Measurements from ENCODE around the gene ZNF324B.
"Not testable (repeated sequence)": the region's sequence is repeated elsewhere in the genome, so short reads cannot be mapped to it uniquely, and the experiment has no call there.

Gene ZNF324B

DNA sequence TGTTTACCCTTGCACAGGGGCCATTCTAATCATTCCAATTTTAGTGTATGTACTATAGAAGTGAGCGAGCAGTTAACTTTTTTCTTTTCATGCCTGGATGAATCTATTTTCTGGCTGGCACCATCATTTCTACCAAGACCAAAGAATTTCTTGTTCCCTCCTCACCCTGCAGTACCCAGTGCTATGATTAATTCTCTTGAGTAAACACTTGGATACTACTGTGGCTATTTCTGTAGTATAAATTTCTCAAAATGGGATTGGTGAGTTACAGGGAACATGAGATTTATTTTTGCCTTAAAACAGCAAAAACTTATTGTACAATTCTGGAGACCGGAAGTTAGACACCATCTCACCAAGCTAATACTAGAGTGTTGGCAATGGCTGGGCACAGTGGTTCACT is 32.4 kb downstream of the ZNF324B start:
- Histone ChIP-seq H3K4me1 (ENCODE audit: control insufficient read depth in 2 of 2, insufficient read depth in 1 of 2, low read depth in 1 of 2, low read length in 2 of 2) (no peaks in the 10 kb centered on the region), H3K79me1 (ENCODE audit: low read depth, low read length) (peaks cover 2% of the 10 kb centered on the region), H3K27ac (replicated peaks; ENCODE audit: low read length) (no peak overlapping the region), H3K23ac (ENCODE audit: low read depth, low read length, poor library complexity) (no peak overlapping the region), H2BK5ac (ENCODE audit: low read length) (no peak overlapping the region), H2BK12ac (ENCODE audit: low read length) (no peak overlapping the region), H2AK5ac (ENCODE audit: low read depth, low read length) (no peak overlapping the region), H3K4me3 (ENCODE audit: low read length in 2 of 2) (no peak overlapping the region), H3K36me3 (replicated peaks in 1 of 2; ENCODE audit: control insufficient read depth in 2 of 2, insufficient read depth in 2 of 2, low read length in 2 of 2) (peaks cover 9 to 28% of the 10 kb centered on the region in 2 donors), H2BK120ac (ENCODE audit: low read depth, low read length) (no peak overlapping the region), H3K4me2 (ENCODE audit: insufficient read depth, low read length, poor library complexity, severe bottlenecking) (no peak overlapping the region), H3K4ac (ENCODE audit: low read length) (no peak overlapping the region), H2AFZ (ENCODE audit: low read length) (no peak overlapping the region), H3K9ac (ENCODE audit: low read depth, low read length, poor library complexity) (no peak overlapping the region), H3K27me3 (ENCODE audit: control insufficient read depth in 3 of 3, insufficient read depth in 3 of 3, low read depth in 1 of 3, low read length in 3 of 3) (no peaks in the 10 kb centered on the region), H3K9me3 (replicated peaks in 1 of 2; ENCODE audit: control insufficient read depth in 2 of 2, insufficient read depth in 1 of 2, low read depth in 1 of 2, low read length in 2 of 2) (no peaks in the 10 kb centered on the region), H4K8ac (ENCODE audit: low read depth, low read length) (no peak overlapping the region), H2BK15ac (ENCODE audit: low read length) (no peak overlapping the region), H3K18ac (ENCODE audit: low read length) (no peak overlapping the region), H3K14ac (ENCODE audit: low read length) (no peak overlapping the region), H4K91ac (ENCODE audit: low read depth, low read length, poor library complexity) (no peak overlapping the region)
- WGBS, 2 donors (ENCODE audit: extremely low coverage in 2 of 2, insufficient read length in 2 of 2, insufficient replicate concordance in 1 of 2): no CpG with 5 or more reads among the region's 2 CpGs
- no peak for DNase-seq (ENCODE audit: low spot score)

DNA sequence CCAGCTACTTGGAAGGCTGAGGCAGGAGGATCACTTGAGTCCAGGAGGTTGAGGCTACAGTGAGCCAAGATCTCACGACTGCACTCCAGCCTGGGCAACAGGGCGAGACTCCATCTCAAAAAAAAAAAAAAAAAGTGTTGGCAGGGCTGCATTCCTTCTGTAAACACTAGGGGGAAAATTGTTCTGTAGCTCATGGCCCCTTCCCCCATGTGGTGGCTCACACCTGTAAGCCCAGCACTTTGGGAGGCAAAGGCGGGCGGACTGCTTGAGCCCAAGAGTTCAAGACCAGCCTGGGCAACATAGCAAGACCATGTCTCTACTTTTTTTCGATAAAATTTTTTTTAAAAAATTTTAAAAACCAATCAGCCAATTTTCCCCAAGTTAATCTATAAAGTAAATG is 32.9 kb downstream of the ZNF324B start:
- not testable (repeated sequence) for H2AK5ac ChIP-seq (ENCODE audit: low read depth, low read length); H3K23ac ChIP-seq (ENCODE audit: low read depth, low read length, poor library complexity); H2BK120ac ChIP-seq (ENCODE audit: low read depth, low read length); H2BK5ac ChIP-seq (ENCODE audit: low read length); H3K27me3 ChIP-seq (ENCODE audit: control insufficient read depth in 3 of 3, insufficient read depth in 3 of 3, low read depth in 1 of 3, low read length in 3 of 3); H3K4ac ChIP-seq (ENCODE audit: low read length); H3K27ac ChIP-seq (replicated peaks; ENCODE audit: low read length); H3K14ac ChIP-seq (ENCODE audit: low read length); H2AFZ ChIP-seq (ENCODE audit: low read length); H4K91ac ChIP-seq (ENCODE audit: low read depth, low read length, poor library complexity); H4K8ac ChIP-seq (ENCODE audit: low read depth, low read length); H3K9me3 ChIP-seq (replicated peaks in 1 of 2; ENCODE audit: control insufficient read depth in 2 of 2, insufficient read depth in 1 of 2, low read depth in 1 of 2, low read length in 2 of 2); H2BK15ac ChIP-seq (ENCODE audit: low read length); H3K4me3 ChIP-seq (ENCODE audit: low read length in 2 of 2); H2BK12ac ChIP-seq (ENCODE audit: low read length); H3K79me1 ChIP-seq (ENCODE audit: low read depth, low read length); DNase-seq (ENCODE audit: low spot score); H3K18ac ChIP-seq (ENCODE audit: low read length); H3K4me2 ChIP-seq (ENCODE audit: insufficient read depth, low read length, poor library complexity, severe bottlenecking); H3K9ac ChIP-seq (ENCODE audit: low read depth, low read length, poor library complexity); H3K4me1 ChIP-seq (ENCODE audit: control insufficient read depth in 2 of 2, insufficient read depth in 1 of 2, low read depth in 1 of 2, low read length in 2 of 2)
- peaks cover 9 to 22% of the 10 kb centered on the region in 2 donors for H3K36me3 ChIP-seq (replicated peaks in 1 of 2; ENCODE audit: control insufficient read depth in 2 of 2, insufficient read depth in 2 of 2, low read length in 2 of 2)
- 100% methylated on average over 1 of the region's 5 CpGs; no CpG with 5 or more reads in 1 of the 2 donors for WGBS, 2 donors (ENCODE audit: extremely low coverage in 2 of 2, insufficient read length in 2 of 2, insufficient replicate concordance in 1 of 2)

DNA sequence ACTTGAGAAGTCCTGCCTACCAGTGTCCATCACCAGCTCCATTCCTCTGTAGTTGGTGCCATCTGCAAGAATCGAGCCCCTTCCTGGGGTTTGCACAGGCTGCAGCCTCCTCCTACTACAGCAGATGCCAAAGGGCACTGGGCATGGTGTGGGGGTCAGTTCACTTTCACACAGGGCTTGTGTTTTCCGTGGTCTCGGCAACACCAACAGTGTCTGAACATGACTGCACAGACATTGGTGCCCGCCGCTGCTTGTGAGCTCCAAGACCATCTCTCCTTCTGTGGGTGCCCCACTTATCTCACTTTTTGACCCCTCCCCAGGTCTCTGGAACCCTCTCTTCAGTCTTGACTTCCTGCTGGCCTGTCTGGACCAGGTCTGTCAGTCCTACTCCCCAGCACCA is 40.0 kb downstream of the ZNF324B start:
- Histone ChIP-seq H3K9ac (ENCODE audit: low read depth, low read length, poor library complexity) (no peak overlapping the region), H2BK5ac (ENCODE audit: low read length) (no peak overlapping the region), H3K27ac (replicated peaks; ENCODE audit: low read length) (no peak overlapping the region), H3K4me2 (ENCODE audit: insufficient read depth, low read length, poor library complexity, severe bottlenecking) (no peak overlapping the region), H3K4me3 (ENCODE audit: low read length in 2 of 2) (peak overlapping the region in 1 of 2 donors; percentile 67), H2AK5ac (ENCODE audit: low read depth, low read length) (no peak overlapping the region), H3K18ac (ENCODE audit: low read length) (no peak overlapping the region), H4K8ac (ENCODE audit: low read depth, low read length) (no peak overlapping the region), H3K23ac (ENCODE audit: low read depth, low read length, poor library complexity) (no peak overlapping the region), H4K91ac (ENCODE audit: low read depth, low read length, poor library complexity) (no peak overlapping the region), H2AFZ (ENCODE audit: low read length) (no peak overlapping the region), H3K79me1 (ENCODE audit: low read depth, low read length) (peaks cover 2% of the 10 kb centered on the region), H3K27me3 (ENCODE audit: control insufficient read depth in 3 of 3, insufficient read depth in 3 of 3, low read depth in 1 of 3, low read length in 3 of 3) (no peaks in the 10 kb centered on the region), H2BK15ac (ENCODE audit: low read length) (no peak overlapping the region), H3K4ac (ENCODE audit: low read length) (no peak overlapping the region), H3K14ac (ENCODE audit: low read length) (no peak overlapping the region), H3K4me1 (ENCODE audit: control insufficient read depth in 2 of 2, insufficient read depth in 1 of 2, low read depth in 1 of 2, low read length in 2 of 2) (no peaks in the 10 kb centered on the region), H3K9me3 (replicated peaks in 1 of 2; ENCODE audit: control insufficient read depth in 2 of 2, insufficient read depth in 1 of 2, low read depth in 1 of 2, low read length in 2 of 2) (peaks cover 0 to 2% of the 10 kb centered on the region in 2 donors), H2BK12ac (ENCODE audit: low read length) (no peak overlapping the region), H2BK120ac (ENCODE audit: low read depth, low read length) (no peak overlapping the region), H3K36me3 (replicated peaks in 1 of 2; ENCODE audit: control insufficient read depth in 2 of 2, insufficient read depth in 2 of 2, low read length in 2 of 2) (no peaks in the 10 kb centered on the region)
- DNase-seq (ENCODE audit: low spot score): no peak
- WGBS, 2 donors (ENCODE audit: extremely low coverage in 2 of 2, insufficient read length in 2 of 2, insufficient replicate concordance in 1 of 2): no CpG with 5 or more reads among the region's 5 CpGs

DNA sequence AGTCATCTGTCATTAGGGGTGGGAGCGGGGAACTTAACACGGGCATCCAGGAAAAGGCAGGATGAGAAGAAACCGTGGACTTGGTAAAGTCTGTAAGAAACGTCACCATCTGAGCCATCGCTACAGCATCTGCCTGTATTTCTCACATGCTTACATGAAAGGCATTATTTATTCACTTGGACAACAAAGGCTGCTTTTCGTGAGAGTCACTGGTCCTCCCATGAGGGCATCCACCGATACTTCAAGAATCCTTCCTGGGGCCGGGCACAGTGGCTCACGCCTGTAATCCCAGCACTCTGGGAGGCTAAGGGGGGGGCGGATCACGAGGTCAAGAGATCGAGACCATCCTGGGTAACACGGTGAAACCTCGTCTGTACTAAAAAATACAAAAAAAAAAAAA is 40.8 kb downstream of the ZNF324B start:
- no peaks in the 10 kb centered on the region for H3K27me3 ChIP-seq (ENCODE audit: control insufficient read depth in 3 of 3, insufficient read depth in 3 of 3, low read depth in 1 of 3, low read length in 3 of 3)
- WGBS, 2 donors (ENCODE audit: extremely low coverage in 2 of 2, insufficient read length in 2 of 2, insufficient replicate concordance in 1 of 2): no CpG with 5 or more reads among the region's 14 CpGs
- H3K23ac ChIP-seq (ENCODE audit: low read depth, low read length, poor library complexity): no peak overlapping the region
- no peak for DNase-seq (ENCODE audit: low spot score)
- no peak overlapping the region for H4K8ac ChIP-seq (ENCODE audit: low read depth, low read length)
- no peak overlapping the region for H2BK15ac ChIP-seq (ENCODE audit: low read length)
- H3K4me2 ChIP-seq (ENCODE audit: insufficient read depth, low read length, poor library complexity, severe bottlenecking): no peak overlapping the region
- no peak overlapping the region for H3K4me3 ChIP-seq (ENCODE audit: low read length in 2 of 2)
- no peak overlapping the region for H3K9ac ChIP-seq (ENCODE audit: low read depth, low read length, poor library complexity)
- H3K14ac ChIP-seq (ENCODE audit: low read length): no peak overlapping the region
- H2BK5ac ChIP-seq (ENCODE audit: low read length): no peak overlapping the region
- H3K9me3 ChIP-seq (replicated peaks in 1 of 2; ENCODE audit: control insufficient read depth in 2 of 2, insufficient read depth in 1 of 2, low read depth in 1 of 2, low read length in 2 of 2): peaks cover 0 to 2% of the 10 kb centered on the region in 2 donors
- H3K36me3 ChIP-seq (replicated peaks in 1 of 2; ENCODE audit: control insufficient read depth in 2 of 2, insufficient read depth in 2 of 2, low read length in 2 of 2): no peaks in the 10 kb centered on the region
- H4K91ac ChIP-seq (ENCODE audit: low read depth, low read length, poor library complexity): no peak overlapping the region
- no peaks in the 10 kb centered on the region for H3K4me1 ChIP-seq (ENCODE audit: control insufficient read depth in 2 of 2, insufficient read depth in 1 of 2, low read depth in 1 of 2, low read length in 2 of 2)
- no peak overlapping the region for H2BK120ac ChIP-seq (ENCODE audit: low read depth, low read length)
- no peak overlapping the region for H3K18ac ChIP-seq (ENCODE audit: low read length)
- H3K4ac ChIP-seq (ENCODE audit: low read length): no peak overlapping the region
- H2AFZ ChIP-seq (ENCODE audit: low read length): no peak overlapping the region
- H2AK5ac ChIP-seq (ENCODE audit: low read depth, low read length): no peak overlapping the region
- H3K27ac ChIP-seq (replicated peaks; ENCODE audit: low read length): no peak overlapping the region
- no peak overlapping the region for H2BK12ac ChIP-seq (ENCODE audit: low read length)
- peaks cover 2% of the 10 kb centered on the region for H3K79me1 ChIP-seq (ENCODE audit: low read depth, low read length)
